IPS-11a (cell line): Measurements from ENCODE around the gene ITGB6.
"Not testable (repeated sequence)": the region's sequence is repeated elsewhere in the genome, so short reads cannot be mapped to it uniquely, and the experiment has no call there.

Experiments used
- H3K4me3 ChIP-seq: one replicate; pipeline ENCODE4 v1.5.1; 2013; ENCODE audit warnings: low read depth, low read length, control low read depth

The ITGB6 gene

DNA sequence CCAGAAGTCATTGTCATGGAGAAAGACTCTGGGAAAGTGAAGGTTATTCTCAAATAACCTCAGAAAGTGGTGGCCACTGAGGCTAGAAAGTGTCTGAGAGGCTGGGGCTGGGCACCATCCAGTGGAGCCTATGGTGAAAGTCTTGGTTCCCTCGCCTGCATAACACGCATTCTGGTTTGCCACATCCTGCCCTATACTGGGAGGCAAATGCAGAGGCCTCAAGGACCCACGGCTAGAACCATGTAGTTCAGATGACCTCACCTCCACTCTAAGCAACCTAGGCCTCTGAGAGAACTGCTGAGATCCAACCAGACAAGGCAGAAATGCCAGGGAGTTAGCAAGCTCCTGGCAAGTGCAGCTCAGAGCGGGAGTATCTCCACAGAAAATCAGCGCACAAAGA, 5.1 kb downstream of the ITGB6 start:
- H3K4me3 ChIP-seq: no peak overlapping the region

DNA sequence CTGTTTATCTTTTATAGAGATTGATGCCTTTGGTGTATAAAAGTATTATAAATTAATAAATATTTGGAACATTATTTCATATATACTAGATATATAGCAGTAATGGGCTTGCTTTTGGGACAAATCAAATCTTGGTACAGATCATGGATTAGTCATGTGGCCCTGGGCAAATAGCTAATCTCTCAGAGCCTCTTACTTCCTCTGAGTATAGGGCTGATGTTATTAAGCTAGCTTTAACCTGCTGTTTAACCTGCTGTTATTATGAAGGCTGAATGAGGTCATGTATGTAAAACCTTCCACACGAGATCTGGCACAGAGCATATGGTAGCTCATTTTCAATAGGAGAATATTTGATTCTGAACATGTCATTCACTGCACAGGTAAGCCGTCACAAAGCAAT, 5.7 kb downstream of the ITGB6 start:
- H3K4me3 ChIP-seq: no peak overlapping the region

DNA sequence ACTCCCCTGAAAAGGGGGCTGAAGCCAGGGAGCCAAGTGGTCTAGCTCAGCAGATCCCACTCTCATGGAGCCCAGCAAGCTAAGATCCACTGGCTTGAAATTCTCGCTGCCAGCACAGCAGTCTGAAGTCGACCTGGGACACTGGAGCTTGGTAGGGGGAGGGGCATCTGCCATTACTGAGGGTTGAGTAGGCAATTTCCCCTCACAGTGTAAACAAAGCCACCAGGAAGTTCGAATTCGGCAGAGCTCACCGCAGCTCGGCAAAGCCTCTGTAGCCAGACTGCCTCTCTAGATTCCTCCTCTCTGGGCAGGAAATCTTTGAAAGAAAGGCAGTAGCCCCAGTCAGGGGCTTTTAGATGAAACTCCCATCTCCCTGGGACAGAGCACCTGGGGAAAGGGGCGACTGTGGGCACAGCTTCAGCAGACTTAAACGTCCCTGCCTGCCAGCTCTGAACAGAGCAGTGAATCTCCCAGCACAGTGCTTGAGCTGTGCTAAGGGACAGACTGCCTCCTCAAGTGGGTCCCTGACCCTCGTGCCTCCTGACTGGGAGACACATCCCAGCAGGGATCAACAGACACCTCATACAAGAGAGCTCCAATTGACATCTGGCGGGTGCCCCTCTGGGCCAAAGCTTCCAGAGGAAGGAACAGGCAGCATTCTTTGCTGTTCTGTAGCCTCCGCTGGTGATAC, 18.8 kb downstream of the ITGB6 start:
- not testable (repeated sequence) for H3K4me3 ChIP-seq

DNA sequence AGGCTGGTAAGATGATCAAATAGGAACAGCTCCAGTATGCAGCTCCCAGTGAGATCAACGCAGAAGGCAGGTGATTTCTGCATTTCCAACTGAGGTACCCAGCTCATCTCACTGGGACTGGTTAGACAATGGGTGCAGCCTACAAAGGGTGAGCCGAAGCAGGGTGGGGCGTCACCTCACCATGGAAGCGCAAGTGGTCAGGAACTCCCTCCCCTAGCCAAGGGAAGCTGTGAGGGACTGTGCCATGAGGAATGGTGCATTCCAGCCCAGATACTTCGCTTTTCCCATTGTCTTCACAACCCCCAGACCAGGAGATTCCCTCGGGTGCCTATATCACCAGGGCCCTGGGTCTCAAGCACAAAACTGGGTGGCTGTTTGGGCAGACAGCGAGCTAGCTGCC, 19.4 kb downstream of the ITGB6 start:
- H3K4me3 ChIP-seq: not testable (repeated sequence)

DNA sequence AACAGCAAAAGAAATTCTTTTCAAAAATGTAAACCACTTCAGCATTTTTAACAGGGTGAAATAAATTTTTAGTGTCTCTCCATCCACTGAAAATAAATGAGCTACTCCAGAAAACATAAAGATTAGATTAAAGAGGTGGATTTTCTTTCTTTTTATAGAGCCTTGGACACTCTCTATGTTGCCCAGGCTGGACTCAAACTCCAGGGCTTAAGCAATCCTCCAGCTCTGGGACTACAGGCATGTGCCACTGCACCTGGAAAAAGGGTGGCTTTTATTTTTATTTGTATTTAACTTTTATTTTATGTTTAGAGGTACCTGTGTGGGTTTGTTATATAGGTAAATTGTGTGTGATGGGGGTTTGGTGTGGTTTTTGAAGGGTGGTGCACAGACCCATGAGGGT, 19.9 kb downstream of the ITGB6 start:
- H3K4me3 ChIP-seq: no peak overlapping the region

DNA sequence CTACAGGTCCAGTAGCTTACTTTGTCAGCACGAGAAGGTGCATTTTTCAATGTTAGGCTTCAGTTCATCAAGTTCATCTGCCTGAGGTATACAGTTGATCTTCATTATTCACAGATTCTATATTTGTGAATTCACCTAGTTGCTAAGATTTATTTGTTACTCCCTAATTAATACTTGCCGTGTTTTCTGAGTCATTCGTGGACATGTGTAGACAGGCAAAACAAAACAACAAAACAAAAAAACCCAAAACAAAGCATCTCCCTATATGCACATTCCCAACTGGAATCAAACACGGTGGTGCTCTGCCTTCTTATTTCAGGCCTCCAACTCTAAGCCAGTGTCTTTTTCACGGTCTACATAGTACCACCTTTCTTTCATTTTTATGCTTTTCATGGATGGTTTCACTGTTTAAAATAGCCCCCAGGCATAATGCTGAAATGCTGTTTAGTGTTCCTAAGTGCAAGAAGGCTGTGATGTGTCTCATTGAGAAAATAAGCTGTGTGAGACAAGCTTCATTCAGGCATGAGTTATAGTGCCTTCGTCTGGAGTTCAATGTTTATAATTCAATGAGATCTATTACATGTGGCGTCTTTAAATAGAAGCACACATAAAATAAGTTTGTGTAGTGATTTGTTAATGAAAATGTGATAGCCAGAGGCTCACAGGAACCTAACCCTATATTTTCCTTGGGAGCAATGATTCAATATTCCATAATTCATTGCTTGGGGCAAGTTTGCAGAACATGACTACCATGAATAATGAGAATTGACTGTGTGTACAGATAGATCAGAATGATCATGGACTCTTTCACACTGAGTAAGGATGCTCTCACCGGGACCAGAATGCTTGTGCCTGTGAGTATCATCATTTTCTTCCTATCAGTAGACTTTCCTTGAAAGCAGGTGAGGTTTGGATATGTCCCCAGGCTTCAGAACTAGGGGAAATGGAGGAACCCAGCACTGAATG, 24.6 kb downstream of the ITGB6 start:
- H3K4me3 ChIP-seq: no peak overlapping the region

DNA sequence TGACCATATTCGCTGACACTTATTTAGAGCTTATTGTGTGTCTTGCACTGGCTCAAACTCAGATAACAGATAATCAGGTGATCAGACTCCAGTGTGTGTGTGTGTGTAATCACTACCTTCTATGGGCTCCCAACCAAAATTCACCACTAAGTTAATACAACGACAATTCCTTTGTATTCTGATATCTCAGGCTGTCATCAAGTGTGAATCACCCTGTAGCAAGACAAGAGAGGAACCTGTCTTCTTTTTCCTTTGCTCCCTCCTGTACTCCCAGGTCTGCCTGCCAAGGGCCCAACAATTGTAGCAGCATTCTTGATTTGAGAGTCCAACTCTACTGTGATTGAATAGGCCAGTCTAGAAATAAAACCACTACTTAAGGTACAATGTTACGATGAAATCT, 25.8 kb downstream of the ITGB6 start:
- no peak overlapping the region for H3K4me3 ChIP-seq

DNA sequence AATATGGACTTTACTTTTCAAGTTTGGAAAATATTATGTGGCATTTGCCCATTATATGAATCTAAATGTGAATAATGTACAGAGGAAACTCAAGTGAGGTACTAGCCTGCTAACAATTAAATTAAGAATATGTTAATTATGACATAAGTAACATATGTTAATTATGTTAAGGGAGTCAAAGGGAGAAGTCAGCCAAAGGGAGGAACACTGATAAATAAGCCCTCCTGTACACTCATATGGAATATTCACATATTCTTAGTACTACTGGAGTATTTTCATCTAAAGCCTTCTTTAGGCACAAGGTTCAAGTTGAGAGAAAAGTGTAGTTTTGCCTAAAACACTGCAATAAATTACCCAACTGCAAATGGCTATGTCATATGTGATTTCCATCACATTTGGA, 30.1 kb downstream of the ITGB6 start:
- no peak overlapping the region for H3K4me3 ChIP-seq

DNA sequence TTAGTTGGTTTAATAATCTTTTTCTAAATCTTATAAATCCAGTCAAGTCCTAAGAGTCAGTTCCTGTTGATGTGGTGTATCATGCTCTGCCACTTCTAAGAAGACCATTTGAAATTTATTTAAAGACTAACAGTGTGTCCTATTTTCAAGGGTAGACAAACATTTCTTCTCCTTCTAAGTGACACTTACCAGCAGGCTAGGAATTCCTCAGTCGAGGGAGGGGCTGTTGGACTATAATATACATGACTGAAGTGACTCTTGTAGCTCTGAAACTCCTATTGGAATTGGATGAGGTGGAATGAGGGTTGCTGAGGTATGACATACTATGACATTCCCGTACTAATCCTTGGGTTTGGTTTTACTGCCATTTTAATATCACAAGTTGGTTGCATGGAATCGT, 30.6 kb downstream of the ITGB6 start:
- no peak overlapping the region for H3K4me3 ChIP-seq

DNA sequence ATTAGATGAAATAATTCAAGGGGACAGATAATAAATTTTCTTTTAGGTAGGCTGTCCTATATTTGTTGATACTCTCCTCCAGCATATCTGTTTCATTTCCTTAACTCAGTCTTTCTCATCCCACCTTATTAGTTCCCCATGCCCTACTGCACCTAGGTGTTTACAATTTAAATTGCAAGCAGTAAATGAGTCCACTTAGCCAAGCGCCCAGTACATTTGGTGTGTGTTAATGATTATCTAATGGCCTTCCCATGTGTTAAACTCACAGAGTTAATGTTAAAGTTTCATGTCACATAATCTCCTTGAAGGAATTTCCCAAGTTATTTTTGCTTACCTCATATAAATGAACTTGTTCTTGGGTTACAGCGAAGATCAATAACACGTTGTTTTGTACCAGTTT, 31.2 kb downstream of the ITGB6 start:
- no peak overlapping the region for H3K4me3 ChIP-seq

DNA sequence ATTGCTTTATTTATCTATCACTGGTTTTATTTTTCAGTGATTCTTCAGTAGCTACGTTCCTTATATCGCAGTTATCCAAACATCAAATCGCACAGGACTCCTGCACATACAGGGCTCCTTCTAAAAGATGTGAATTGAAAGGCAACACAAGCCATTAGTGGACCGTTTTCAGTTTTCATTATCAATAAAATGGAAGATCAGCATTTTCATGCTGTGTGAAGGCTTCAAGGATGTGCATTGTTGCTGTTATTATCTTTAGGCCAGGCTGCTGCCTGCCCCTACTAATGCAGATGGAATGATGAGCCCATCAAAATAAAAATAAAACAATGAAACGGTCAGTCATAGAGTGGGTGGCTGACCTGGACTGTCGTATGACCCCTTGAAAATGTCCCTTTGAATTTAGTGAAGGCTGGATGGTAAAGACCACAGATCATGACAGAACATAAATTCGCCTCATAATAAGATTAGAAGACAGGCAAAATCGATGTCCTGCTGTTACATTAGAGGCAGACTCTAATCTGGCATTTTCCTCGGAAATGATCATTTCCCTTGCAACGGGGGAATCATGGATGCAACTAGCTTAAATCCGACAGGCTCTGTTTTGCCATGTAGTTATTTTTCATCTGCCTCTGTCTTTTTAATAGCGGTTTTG, 32.9 kb downstream of the ITGB6 start:
- no peak overlapping the region for H3K4me3 ChIP-seq

DNA sequence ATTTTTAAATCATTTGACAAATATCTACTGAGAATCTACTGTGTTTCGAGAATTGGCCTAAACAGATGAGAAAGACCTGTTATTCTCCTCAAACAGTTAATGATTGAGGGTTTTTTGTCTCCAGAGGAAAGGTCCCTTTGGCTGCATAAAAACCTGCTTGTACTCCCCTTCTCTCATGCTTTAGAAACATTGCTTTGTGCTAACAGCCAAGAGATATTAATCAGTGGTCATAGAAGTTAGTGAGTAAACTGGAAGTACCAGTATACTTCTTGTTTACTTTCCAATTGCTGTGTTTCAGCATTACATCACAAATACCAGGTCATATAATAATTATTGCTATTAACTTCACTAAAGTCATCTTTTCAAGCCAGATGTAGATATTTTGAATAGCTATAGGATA, 34.1 kb downstream of the ITGB6 start:
- no peak overlapping the region for H3K4me3 ChIP-seq

DNA sequence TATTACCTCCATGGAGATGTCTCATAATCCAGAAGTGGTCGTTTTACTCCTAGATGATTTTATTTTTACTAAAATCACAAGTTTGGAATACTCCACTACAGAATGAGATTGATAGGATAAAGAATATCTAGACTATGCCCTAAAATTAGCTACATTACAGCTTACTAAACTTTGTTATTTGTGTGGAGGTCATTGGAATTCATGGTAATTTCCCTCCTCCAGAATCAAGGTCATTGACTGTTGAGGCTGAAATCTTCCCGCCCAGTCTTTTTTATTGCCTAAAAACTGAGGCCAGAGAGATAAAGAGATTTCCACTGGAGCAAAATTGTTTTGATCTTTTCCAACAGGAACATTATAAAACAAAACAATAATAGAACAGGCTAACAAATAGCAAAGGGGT, 35.0 kb downstream of the ITGB6 start:
- no peak overlapping the region for H3K4me3 ChIP-seq

DNA sequence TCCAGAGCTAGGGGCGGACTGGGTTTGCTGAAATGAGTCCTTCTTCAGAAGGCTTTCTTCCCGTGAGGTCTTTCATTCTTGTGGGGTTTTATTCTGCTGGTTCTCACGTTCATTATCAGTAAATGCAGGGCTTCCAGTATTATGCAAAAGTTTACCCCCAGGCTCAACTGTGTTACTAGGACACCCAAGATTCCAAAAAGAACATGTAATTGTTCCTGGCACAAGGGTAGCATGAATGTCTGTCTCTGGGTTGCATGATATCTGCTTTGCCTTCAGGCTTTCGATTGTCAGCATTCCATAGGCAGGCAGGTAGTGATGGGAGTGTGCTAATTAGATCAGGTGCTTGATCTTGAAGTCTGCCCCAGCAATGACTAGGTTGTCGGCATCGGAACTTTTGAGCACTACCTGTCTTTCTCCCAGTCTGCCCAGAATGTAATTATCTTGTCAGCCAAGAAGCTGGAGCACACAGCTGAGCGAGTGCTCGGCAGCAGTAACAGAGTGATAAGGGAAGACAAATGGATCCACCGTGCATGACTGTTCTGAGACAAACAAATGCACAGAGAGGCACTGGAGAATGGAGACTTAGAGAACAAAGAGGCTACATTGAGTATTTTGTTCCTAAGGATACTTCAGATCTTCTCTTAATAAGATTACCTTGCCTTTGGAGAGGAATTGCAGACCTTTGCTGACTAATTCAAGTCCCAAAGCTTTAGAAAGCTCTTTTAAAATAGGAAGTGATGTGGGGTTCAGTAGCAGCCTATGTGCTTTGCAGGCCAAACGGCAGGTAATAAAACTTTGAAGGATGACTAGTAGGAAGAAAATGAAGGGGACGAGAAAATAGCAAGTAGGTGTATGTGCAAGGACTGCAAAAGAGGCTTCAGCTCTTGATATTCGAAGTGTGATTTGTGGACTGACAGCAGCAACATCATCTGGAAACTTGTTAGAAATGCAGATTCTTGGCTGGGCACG, 41.9 kb downstream of the ITGB6 start:
- no peak overlapping the region for H3K4me3 ChIP-seq

DNA sequence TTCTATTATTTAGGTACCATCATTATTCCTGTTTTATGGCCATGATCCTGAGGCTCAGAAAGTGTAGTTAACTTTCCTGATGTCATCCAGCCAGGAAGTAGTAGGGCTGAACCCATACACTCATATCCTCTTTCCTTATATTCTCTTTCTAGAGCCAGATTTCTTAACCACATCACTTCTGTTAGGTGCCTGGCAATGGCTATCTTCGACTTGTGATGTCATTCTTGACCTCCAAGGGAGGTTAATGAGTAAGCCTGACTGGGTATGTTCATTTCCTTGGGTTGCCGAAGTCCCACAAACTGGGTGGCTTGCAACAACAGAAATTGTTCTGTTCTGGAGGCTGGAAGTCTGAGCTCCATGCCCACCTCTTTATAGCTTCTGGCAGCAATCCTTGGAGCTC, 43.4 kb downstream of the ITGB6 start:
- H3K4me3 ChIP-seq: no peak overlapping the region

DNA sequence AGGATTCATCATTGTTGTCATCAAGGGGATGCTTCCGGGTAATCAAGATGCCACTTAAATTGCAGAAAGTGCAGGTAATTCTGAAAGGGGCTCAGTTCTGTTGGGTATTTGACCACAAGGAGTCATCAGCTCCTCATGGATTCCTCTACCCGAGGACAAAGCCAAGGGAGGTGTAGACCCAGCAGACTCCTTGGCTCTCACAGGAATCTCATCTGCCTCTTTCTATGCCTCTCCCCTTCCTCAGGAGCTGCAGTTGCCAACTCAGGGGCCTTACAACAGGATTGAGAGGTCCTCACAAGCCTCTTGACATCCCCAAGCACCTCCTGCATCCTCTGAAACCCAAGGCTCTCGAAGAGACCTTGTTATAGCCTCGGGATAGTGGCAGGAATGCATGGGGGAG, 44.0 kb downstream of the ITGB6 start:
- H3K4me3 ChIP-seq: no peak overlapping the region

DNA sequence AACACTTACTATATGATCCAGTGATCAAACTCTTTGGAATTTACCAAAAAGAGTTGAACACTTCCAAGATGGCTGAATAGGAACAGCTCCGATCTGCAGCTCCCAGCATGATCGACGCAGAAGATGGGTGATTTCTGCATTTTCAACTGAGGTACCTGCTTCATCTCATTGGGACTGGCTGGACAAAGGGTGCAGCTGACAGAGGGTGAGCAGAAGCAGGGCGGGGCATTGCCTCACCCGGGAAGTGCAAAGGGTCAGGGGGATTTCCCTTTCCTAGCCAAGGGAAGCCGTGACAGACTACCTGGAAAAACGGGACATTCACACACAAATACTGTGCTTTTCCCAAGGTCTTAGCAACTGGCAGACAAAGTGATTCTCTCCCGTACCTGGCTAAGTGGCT, 51.7 kb downstream of the ITGB6 start:
- not testable (repeated sequence) for H3K4me3 ChIP-seq

DNA sequence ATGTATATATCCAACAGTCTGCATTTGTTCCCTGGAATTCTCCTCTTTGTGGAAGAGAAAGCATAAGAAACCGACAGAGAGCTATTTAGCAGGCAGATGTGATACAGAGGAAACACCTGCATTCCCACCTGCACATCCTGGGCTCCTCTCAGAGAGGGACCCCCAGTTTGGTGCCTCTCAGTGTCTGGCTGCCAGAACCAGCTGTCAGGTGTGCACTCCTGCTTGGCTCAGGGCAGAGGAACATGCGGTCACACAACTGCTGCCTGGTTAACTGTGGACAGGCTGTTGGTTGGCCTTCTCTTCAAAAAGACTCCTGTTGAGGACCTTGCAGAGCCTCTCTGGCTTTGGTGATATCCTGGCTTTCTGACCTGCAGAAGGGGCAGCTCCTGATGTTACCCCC, 54.6 kb downstream of the ITGB6 start:
- no peak overlapping the region for H3K4me3 ChIP-seq

DNA sequence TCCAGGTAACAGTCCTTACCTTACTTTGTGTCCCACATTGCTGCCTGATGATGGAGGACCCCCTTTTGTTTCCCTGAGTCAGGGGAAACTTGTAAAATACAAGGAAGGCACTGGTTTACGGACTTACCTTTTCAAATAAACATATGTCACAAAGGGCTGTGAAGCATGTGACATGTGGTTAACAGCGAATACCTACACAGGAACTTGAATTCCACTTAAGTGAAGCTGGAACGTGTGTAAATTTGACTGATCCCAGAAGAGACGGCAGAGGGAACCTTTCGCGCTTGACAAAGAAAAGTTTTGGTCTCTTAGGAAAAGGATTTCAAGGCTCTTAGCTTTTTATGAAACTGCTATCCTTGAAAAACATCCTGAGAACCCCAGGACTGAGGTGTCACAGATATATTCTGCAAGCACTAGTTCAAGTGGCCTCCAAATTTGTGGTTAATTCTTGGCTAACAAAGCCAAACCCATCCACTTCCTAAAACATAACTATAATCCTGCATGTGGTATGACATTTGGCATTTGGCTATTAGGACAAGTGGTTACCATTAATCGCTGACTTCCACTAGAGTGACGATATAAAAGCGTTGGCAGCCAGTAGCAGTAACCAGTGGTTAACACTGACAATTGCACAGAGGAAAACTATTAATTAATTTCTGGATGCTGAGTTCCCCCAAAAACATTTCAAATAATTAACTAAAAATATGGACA, 55.6 kb downstream of the ITGB6 start:
- H3K4me3 ChIP-seq: no peak overlapping the region

DNA sequence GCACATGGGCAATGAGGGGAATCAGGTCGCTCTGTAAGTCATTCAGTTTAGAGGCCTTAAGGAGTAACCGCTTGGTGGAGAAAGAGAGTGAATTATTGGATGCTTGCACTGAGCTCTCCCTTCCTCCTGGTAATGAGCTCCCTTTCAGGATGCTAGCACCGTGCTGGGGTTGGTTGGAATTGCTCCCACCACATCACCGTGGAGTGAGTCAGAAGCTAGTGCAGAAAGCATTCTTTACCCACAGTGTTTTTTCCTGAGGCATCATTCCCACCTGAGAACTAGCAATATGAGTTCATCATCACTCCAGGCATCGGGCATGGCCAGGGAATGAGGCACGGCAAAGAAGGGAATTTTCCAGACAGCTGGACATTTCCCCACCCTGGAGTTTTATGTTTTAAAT, 57.6 kb downstream of the ITGB6 start:
- H3K4me3 ChIP-seq: no peak overlapping the region
